HEK293 (cell line): ENCODE data around the gene CXCL5.
"Not testable (repeated sequence)": the region's sequence is repeated elsewhere in the genome, so short reads cannot be mapped to it uniquely, and the experiment has no call there.

Source experiments
- CTCF ChIA-PET: fragments of 350-600 bp; formaldehyde crosslinking; extraction: SDS; loops from one replicate; lab custom pipeline; 2021; ENCODE audit warnings: antibody characterized with exemption; lab: Yijun Ruan, JAX
- POLR2A ChIA-PET: fragments of 300-600 bp; formaldehyde crosslinking; extraction: SDS; loops from one replicate; lab custom pipeline; 2020; ENCODE audit warnings: antibody characterized with exemption, inconsistent platforms; lab: Yijun Ruan, JAX
- H3K27ac ChIP-seq: fragments of 200-500 bp; sonication (Bioruptor generic); 2 replicates; pipeline ENCODE4 v1.5.1; 2014; ENCODE audit warnings: low read depth, low read length, control low read depth, inconsistent platforms; ENCODE audit errors: extremely low read depth
- H3K36me3 ChIP-seq, 2 experiments: fragments of 200-500 bp in 1 of 2; sonication (Bioruptor generic) in 1 of 2; 1 replicate in 1 of 2; 2 replicates in 1 of 2; pipeline ENCODE4 v1.5.1; 2014 to 2017; ENCODE audit warnings: inconsistent platforms in 2 of 2, low read length in 2 of 2; ENCODE audit not compliant: control insufficient read depth in 2 of 2, insufficient read depth in 1 of 2
- H3K4me1 ChIP-seq: fragments of 200-500 bp; sonication (Bioruptor generic); 2 replicates; pipeline ENCODE4 v1.5.1; 2014; ENCODE audit warnings: mild to moderate bottlenecking, low read length, inconsistent platforms; ENCODE audit not compliant: control insufficient read depth, insufficient read depth
- H3K4me3 ChIP-seq: 2 replicates; pipeline ENCODE4 v1.5.1; 2011; ENCODE audit warnings: low read depth, mild to moderate bottlenecking, control low read depth, low read length, moderate library complexity
- H3K9me3 ChIP-seq: fragments of 200-500 bp; sonication (Bioruptor generic); 2 replicates; pipeline ENCODE4 v1.5.1; 2014; ENCODE audit warnings: low read depth, low read length, inconsistent platforms; ENCODE audit not compliant: control insufficient read depth, insufficient read depth
- GFI1B ChIP-seq: fragments of 450-650 bp; formaldehyde crosslinking; IDR thresholded peaks from 2 replicates; pipeline ENCODE4 v1.5.1; 2016; ENCODE audit warnings: missing biosample characterization, missing genetic modification characterization
- GLI4 ChIP-seq: fragments of 450-650 bp; formaldehyde crosslinking; IDR thresholded peaks from 2 replicates; pipeline ENCODE4 v1.5.1; 2016; ENCODE audit warnings: missing biosample characterization, missing genetic modification characterization
- KLF10 ChIP-seq: fragments of 450-650 bp; IDR thresholded peaks from 2 replicates; pipeline ENCODE4 v1.5.1; 2018; ENCODE audit warnings: missing biosample characterization, mild to moderate bottlenecking, missing genetic modification characterization
- OSR2 ChIP-seq: fragments of 450-650 bp; formaldehyde crosslinking; IDR thresholded peaks from 2 replicates; pipeline ENCODE4 v1.5.1; 2016; ENCODE audit warnings: missing biosample characterization, missing genetic modification characterization
- SALL2 ChIP-seq: fragments of 450-650 bp; formaldehyde crosslinking; IDR thresholded peaks from 2 replicates; pipeline ENCODE4 v1.5.0; 2017; ENCODE audit warnings: missing biosample characterization, mild to moderate bottlenecking, missing genetic modification characterization, borderline replicate concordance
- ZFP3 ChIP-seq: fragments of 450-650 bp; formaldehyde crosslinking; IDR thresholded peaks from 2 replicates; pipeline ENCODE4 v1.5.1; 2016; ENCODE audit warnings: low read depth, missing biosample characterization, missing genetic modification characterization
- ZNF132 ChIP-seq: fragments of 450-650 bp; formaldehyde crosslinking; IDR thresholded peaks from 2 replicates; pipeline ENCODE4 v1.5.1; 2017; ENCODE audit warnings: missing biosample characterization, missing genetic modification characterization, borderline replicate concordance
- ZNF146 ChIP-seq: fragments of 450-650 bp; formaldehyde crosslinking; IDR thresholded peaks from 2 replicates; pipeline ENCODE4 v1.5.1; 2016; ENCODE audit warnings: missing biosample characterization, missing genetic modification characterization
- ZNF16 ChIP-seq: fragments of 450-650 bp; formaldehyde crosslinking; IDR thresholded peaks from 2 replicates; pipeline ENCODE4 v1.5.1; 2016; ENCODE audit warnings: low read depth, missing biosample characterization, missing genetic modification characterization
- ZNF174 ChIP-seq: fragments of 450-650 bp; formaldehyde crosslinking; IDR thresholded peaks from 2 replicates; pipeline ENCODE4 v1.5.0; 2017; ENCODE audit warnings: missing biosample characterization, mild to moderate bottlenecking, missing genetic modification characterization
- ZNF221 ChIP-seq: fragments of 450-650 bp; formaldehyde crosslinking; IDR thresholded peaks from 2 replicates; pipeline ENCODE4 v1.5.1; 2017; ENCODE audit warnings: missing biosample characterization, missing genetic modification characterization, borderline replicate concordance
- ZNF223 ChIP-seq: fragments of 450-650 bp; formaldehyde crosslinking; IDR thresholded peaks from 2 replicates; pipeline ENCODE4 v1.5.1; 2016; ENCODE audit warnings: missing biosample characterization, missing genetic modification characterization
- ZNF26 ChIP-seq: fragments of 450-650 bp; formaldehyde crosslinking; IDR thresholded peaks from 2 replicates; pipeline ENCODE4 v1.5.1; 2016; ENCODE audit warnings: missing biosample characterization, missing genetic modification characterization
- ZNF354C ChIP-seq: fragments of 450-650 bp; formaldehyde crosslinking; IDR thresholded peaks from 2 replicates; pipeline ENCODE4 v1.5.1; 2016; ENCODE audit warnings: missing biosample characterization, missing genetic modification characterization, low read depth, borderline replicate concordance
- ZNF362 ChIP-seq: fragments of 450-650 bp; formaldehyde crosslinking; IDR thresholded peaks from 2 replicates; pipeline ENCODE4 v1.5.1; 2016; ENCODE audit warnings: missing biosample characterization, missing genetic modification characterization
- ZNF398 ChIP-seq: fragments of 450-650 bp; formaldehyde crosslinking; IDR thresholded peaks from 2 replicates; pipeline ENCODE4 v1.5.1; 2017; ENCODE audit warnings: missing biosample characterization, missing genetic modification characterization
- ZNF404 ChIP-seq: fragments of 450-650 bp; formaldehyde crosslinking; IDR thresholded peaks from 2 replicates; pipeline ENCODE4 v1.5.1; 2017; ENCODE audit warnings: missing biosample characterization, missing genetic modification characterization
- ZNF426 ChIP-seq: fragments of 450-650 bp; formaldehyde crosslinking; IDR thresholded peaks from 2 replicates; pipeline ENCODE4 v1.5.1; 2017; ENCODE audit warnings: missing biosample characterization, missing genetic modification characterization, mild to moderate bottlenecking, inconsistent platforms, moderate library complexity
- ZNF501 ChIP-seq: fragments of 450-650 bp; formaldehyde crosslinking; IDR thresholded peaks from 2 replicates; pipeline ENCODE4 v1.5.1; 2016; ENCODE audit warnings: missing biosample characterization, missing genetic modification characterization
- ZNF548 ChIP-seq: fragments of 450-650 bp; formaldehyde crosslinking; IDR thresholded peaks from 2 replicates; pipeline ENCODE4 v1.5.1; 2016; ENCODE audit warnings: missing biosample characterization, missing genetic modification characterization
- ZNF596 ChIP-seq: fragments of 450-650 bp; IDR thresholded peaks from 2 replicates; pipeline ENCODE4 v1.5.0; 2018; ENCODE audit warnings: missing biosample characterization, mild to moderate bottlenecking, missing genetic modification characterization, moderate library complexity
- ZNF624 ChIP-seq: fragments of 450-650 bp; formaldehyde crosslinking; IDR thresholded peaks from 2 replicates; pipeline ENCODE4 v1.5.1; 2017; ENCODE audit warnings: missing biosample characterization, missing genetic modification characterization
- ZNF777 ChIP-seq: fragments of 450-650 bp; formaldehyde crosslinking; IDR thresholded peaks from 2 replicates; pipeline ENCODE4 v1.5.1; 2017; ENCODE audit warnings: missing biosample characterization, missing genetic modification characterization, borderline replicate concordance
- ZSCAN18 ChIP-seq: fragments of 450-650 bp; formaldehyde crosslinking; IDR thresholded peaks from 2 replicates; pipeline ENCODE4 v1.5.1; 2016; ENCODE audit warnings: missing biosample characterization, missing genetic modification characterization
- ZSCAN4 ChIP-seq: fragments of 450-650 bp; formaldehyde crosslinking; IDR thresholded peaks from 2 replicates; pipeline ENCODE4 v1.5.1; 2017; ENCODE audit warnings: missing biosample characterization, missing genetic modification characterization

The CXCL5 gene

GRCh38 chr4:73952352-73952751 is 46.1 kb downstream of the CXCL5 start:
- POLR2A ChIA-PET, result no interaction called here
- CTCF ChIA-PET, result no interaction called here
- no peaks in the 10 kb centered on the region for H3K9me3 ChIP-seq
- H3K4me3 ChIP-seq, result no peak overlapping the region
- no peaks in the 10 kb centered on the region for H3K4me1 ChIP-seq
- H3K27ac ChIP-seq, result no peak overlapping the region
- no peaks in the 10 kb centered on the region for H3K36me3 ChIP-seq
- no peak for TF ChIP-seq ZNF501 (tag by site-specific recombination)
- TF ChIP-seq ZFP3 (tag by site-specific recombination), result no peak
- TF ChIP-seq ZNF223, result no peak
- TF ChIP-seq GFI1B, result no peak
- no peak for TF ChIP-seq ZNF132
- no peak for TF ChIP-seq ZNF624 (tag by site-specific recombination)
- no peak for TF ChIP-seq ZNF596 (tag by site-specific recombination)
- no peak for TF ChIP-seq ZNF362 (tag by site-specific recombination)

- H3K36me3 ChIP-seq, H3K4me3 ChIP-seq, POLR2A ChIA-PET, H3K27ac ChIP-seq, CTCF ChIA-PET, H3K4me1 ChIP-seq, H3K9me3 ChIP-seq: not testable (repeated sequence)
These were observed 48.0 kb downstream of the CXCL5 start for GRCh38 chr4:73950376-73950920.

GRCh38 chr4:73948990-73949706 is 49.3 kb downstream of the CXCL5 start:
- no peak overlapping the region for H3K4me3 ChIP-seq
- POLR2A ChIA-PET, result no interaction called here
- CTCF ChIA-PET, result interaction anchor here (1.5 kb wide), 1 partner anchor 286 kb away, joined by 6 read pairs; no protein-coding TSS in a partner anchor
- H3K36me3 ChIP-seq, result no peaks in the 10 kb centered on the region
- H3K4me1 ChIP-seq, result peaks cover 2% of the 10 kb centered on the region; the same call in 1 of the 2 replicates
- no peak overlapping the region for H3K27ac ChIP-seq
- no peaks in the 10 kb centered on the region for H3K9me3 ChIP-seq
- TF ChIP-seq ZNF426 (tag by site-specific recombination), result no peak
- TF ChIP-seq ZNF221 (tag by site-specific recombination), result no peak
- no peak for TF ChIP-seq ZNF398 (tag by site-specific recombination)
- no peak for TF ChIP-seq ZNF174
- TF ChIP-seq OSR2 (tag by site-specific recombination), result no peak
- TF ChIP-seq ZNF404 (tag by site-specific recombination), result no peak
- TF ChIP-seq GLI4 (tag by site-specific recombination), result no peak
- TF ChIP-seq ZNF777 (tag by site-specific recombination), result no peak
- TF ChIP-seq ZSCAN18 (tag by site-specific recombination), result no peak
- TF ChIP-seq ZNF548 (tag by site-specific recombination), result no peak
- no peak for TF ChIP-seq ZSCAN4
- TF ChIP-seq ZNF354C (tag by site-specific recombination), result no peak
- no peak for TF ChIP-seq SALL2 (tag by site-specific recombination)
- no peak for TF ChIP-seq ZNF16
- TF ChIP-seq ZNF146 (tag by site-specific recombination), result no peak
- TF ChIP-seq KLF10 (tag by site-specific recombination), result no peak
- TF ChIP-seq ZNF26, result no peak
